ENCODE measurements around the gene TMEM123.
"Not testable (repeated sequence)": the region's sequence is repeated elsewhere in the genome, so short reads cannot be mapped to it uniquely, and the experiment has no call there.

Gene TMEM123

DNA sequence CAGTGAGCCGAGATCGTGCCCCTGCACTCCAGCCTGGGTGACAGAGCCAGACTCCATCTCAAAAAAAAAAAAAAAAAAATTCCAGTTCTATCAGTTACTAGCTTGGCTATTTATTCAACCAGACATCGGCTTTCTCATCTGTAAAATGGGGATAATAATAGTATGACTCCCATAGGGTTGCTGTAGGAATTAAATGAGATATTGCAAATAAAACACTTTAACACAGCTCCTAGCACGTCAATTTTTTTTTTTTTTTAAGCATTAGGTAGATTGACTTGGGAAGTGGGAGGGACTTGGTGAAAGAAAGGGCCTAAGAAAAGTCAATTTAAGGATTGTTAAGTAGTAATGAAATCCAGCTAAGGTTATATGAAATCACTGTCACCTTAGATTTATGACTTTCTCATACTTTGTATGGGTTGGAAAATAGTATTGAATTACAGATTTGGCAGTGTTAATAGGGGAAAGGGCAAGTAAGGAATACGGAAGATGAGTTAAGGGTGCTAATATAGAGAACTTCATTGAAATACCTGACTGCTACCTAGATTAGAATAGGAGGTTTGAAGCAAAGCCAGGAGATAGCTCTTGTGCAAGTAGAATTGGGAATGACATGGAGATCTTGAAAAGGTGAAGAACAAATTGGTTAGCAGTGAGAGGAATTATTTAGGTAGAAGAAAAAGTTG is 76.7 kb downstream of the TMEM123 start:
- Histone ChIP-seq H3K27ac (ENCODE audit: low read length) (no peak overlapping the region), H4K20me1 (ENCODE audit: insufficient read depth, low read length) (no peaks in the 10 kb centered on the region), H3K9me3 (ENCODE audit: insufficient read depth, low read length, severe bottlenecking) (no peaks in the 10 kb centered on the region), H2AFZ (ENCODE audit: low read depth, low read length) (no peak overlapping the region), H3K9ac (ENCODE audit: low read depth, low read length) (no peak overlapping the region), H3K79me2 (ENCODE audit: insufficient read depth, low read length) (peaks cover 10% of the 10 kb centered on the region; the same call in 1 of the 2 replicates), H3K4me2 (ENCODE audit: insufficient read depth, low read length) (no peak overlapping the region), H3K4me3 (ENCODE audit: low read depth in 1 of 2, low read length in 2 of 2) (no peak overlapping the region), H3K27me3 (ENCODE audit: insufficient read depth, low read length, poor library complexity) (no peaks in the 10 kb centered on the region), H3K36me3 (ENCODE audit: insufficient read depth, low read length) (peaks cover 43% of the 10 kb centered on the region), H3K4me1 (ENCODE audit: insufficient read depth, low read length) (no peaks in the 10 kb centered on the region)
- no peak for DNase-seq
- no peak for TF ChIP-seq CTCF (IDR thresholded peaks at IDR 0.05; ENCODE audit: borderline replicate concordance, extremely low read depth, low read length, poor library complexity, severe bottlenecking)
- TF ChIP-seq EZH2 (IDR thresholded peaks at IDR 0.05; ENCODE audit: borderline replicate concordance, low read depth, low read length, severe bottlenecking) = no peak
- ATAC-seq (ENCODE audit: insufficient read depth, low read depth) = no peak

DNA sequence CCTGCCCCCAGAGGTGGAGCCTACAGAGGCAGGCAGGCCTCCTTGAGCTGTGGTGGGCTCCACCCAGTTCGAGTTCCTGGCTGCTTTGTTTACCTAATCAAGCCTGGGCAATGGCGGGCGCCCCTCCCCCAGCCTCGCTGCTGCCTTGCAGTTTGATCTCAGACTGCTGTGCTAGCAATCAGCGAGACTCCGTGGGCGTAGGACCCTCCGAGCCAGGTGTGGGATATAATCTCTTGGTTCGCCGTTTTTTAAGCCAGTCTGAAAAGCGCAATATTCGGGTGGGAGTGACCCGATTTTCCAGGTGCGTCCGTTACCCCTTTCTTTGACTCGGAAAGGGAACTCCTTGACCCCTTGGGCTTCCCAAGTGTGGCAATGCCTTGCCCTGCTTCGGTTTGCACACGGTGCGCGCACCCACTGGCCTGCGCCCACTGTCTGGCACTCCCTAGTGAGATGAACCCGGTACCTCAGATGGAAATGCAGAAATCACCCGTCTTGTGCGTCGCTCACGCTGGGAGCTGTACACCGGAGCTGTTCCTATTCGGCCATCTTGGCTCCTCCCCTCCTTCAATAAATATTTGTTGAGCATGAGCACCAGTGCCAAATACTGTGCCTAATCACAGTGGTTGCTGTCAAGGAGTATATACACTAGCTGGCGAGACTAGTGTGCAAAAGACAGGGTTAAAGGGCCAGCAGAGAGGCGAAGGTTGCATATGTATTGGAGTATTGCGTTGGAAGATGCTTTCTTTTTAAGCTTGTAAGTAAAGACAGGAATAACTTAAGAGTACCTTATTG is 77.7 kb downstream of the TMEM123 start:
- not testable (repeated sequence) for H3K4me2 ChIP-seq (ENCODE audit: insufficient read depth, low read length); DNase-seq; H4K20me1 ChIP-seq (ENCODE audit: insufficient read depth, low read length); H2AFZ ChIP-seq (ENCODE audit: low read depth, low read length); H3K27me3 ChIP-seq (ENCODE audit: insufficient read depth, low read length, poor library complexity); H3K4me1 ChIP-seq (ENCODE audit: insufficient read depth, low read length); ATAC-seq (ENCODE audit: insufficient read depth, low read depth); H3K9ac ChIP-seq (ENCODE audit: low read depth, low read length); H3K4me3 ChIP-seq (ENCODE audit: low read depth in 1 of 2, low read length in 2 of 2); H3K27ac ChIP-seq (ENCODE audit: low read length); H3K9me3 ChIP-seq (ENCODE audit: insufficient read depth, low read length, severe bottlenecking)
- Histone ChIP-seq H3K79me2 (ENCODE audit: insufficient read depth, low read length) (peaks cover 10% of the 10 kb centered on the region; the same call in 1 of the 2 replicates), H3K36me3 (ENCODE audit: insufficient read depth, low read length) (peaks cover 33% of the 10 kb centered on the region)

DNA sequence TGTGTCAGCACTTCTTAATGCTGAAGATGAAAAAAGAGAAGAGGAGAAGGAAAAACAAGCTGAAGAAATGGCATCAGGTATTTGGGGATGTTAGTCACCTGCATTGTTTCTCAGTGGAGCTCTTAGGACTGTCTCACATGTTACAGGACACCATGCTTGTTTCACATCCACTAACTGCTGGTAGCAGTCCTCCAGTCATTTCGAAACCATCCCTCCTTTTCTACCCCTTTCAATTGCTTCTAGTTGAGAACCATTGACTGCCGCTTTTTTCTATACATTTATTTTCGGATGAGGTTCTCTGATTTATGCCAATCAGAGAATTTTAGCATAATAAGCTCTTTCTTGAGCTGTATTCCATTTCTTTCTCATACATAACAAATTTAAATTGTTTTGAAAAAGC is 84.1 kb downstream of the TMEM123 start:
- Histone ChIP-seq H4K20me1 (ENCODE audit: insufficient read depth, low read length) (no peaks in the 10 kb centered on the region), H3K27me3 (ENCODE audit: insufficient read depth, low read length, poor library complexity) (no peaks in the 10 kb centered on the region), H3K36me3 (ENCODE audit: insufficient read depth, low read length) (peaks cover 44% of the 10 kb centered on the region), H3K9me3 (ENCODE audit: insufficient read depth, low read length, severe bottlenecking) (no peaks in the 10 kb centered on the region), H3K4me1 (ENCODE audit: insufficient read depth, low read length) (no peaks in the 10 kb centered on the region), H2AFZ (ENCODE audit: low read depth, low read length) (no peak overlapping the region), H3K9ac (ENCODE audit: low read depth, low read length) (no peak overlapping the region), H3K4me2 (ENCODE audit: insufficient read depth, low read length) (no peak overlapping the region), H3K79me2 (ENCODE audit: insufficient read depth, low read length) (no peaks in the 10 kb centered on the region), H3K27ac (ENCODE audit: low read length) (no peak overlapping the region), H3K4me3 (ENCODE audit: low read depth in 1 of 2, low read length in 2 of 2) (no peak overlapping the region)
- DNase-seq = no peak
- ATAC-seq (ENCODE audit: insufficient read depth, low read depth) = no peak
- TF ChIP-seq CTCF (IDR thresholded peaks at IDR 0.05; ENCODE audit: borderline replicate concordance, extremely low read depth, low read length, poor library complexity, severe bottlenecking) = no peak

- Histone ChIP-seq H3K9me3 (ENCODE audit: insufficient read depth, low read length, severe bottlenecking) (no peaks in the 10 kb centered on the region), H3K27me3 (ENCODE audit: insufficient read depth, low read length, poor library complexity) (no peaks in the 10 kb centered on the region), H3K4me1 (ENCODE audit: insufficient read depth, low read length) (peaks cover 9% of the 10 kb centered on the region), H3K9ac (ENCODE audit: low read depth, low read length) (no peak overlapping the region), H3K4me3 (ENCODE audit: low read depth in 1 of 2, low read length in 2 of 2) (no peak overlapping the region), H3K27ac (ENCODE audit: low read length) (no peak overlapping the region), H3K36me3 (ENCODE audit: insufficient read depth, low read length) (peaks cover 49% of the 10 kb centered on the region), H4K20me1 (ENCODE audit: insufficient read depth, low read length) (no peaks in the 10 kb centered on the region), H3K4me2 (ENCODE audit: insufficient read depth, low read length) (no peak overlapping the region), H2AFZ (ENCODE audit: low read depth, low read length) (no peak overlapping the region), H3K79me2 (ENCODE audit: insufficient read depth, low read length) (no peaks in the 10 kb centered on the region)
- peak; percentile 58; the same call in 2 of the 3 replicates for ATAC-seq (ENCODE audit: insufficient read depth, low read depth)
- TF ChIP-seq CTCF (IDR thresholded peaks at IDR 0.05; ENCODE audit: borderline replicate concordance, extremely low read depth, low read length, poor library complexity, severe bottlenecking) (peak; percentile 45), EZH2 (IDR thresholded peaks at IDR 0.05; ENCODE audit: borderline replicate concordance, low read depth, low read length, severe bottlenecking) (no peak)
- no peak for DNase-seq
These were observed 85.2 kb downstream of the TMEM123 start for GRCh38 chr11:102367364-102367763.

Data from DND-41 (cell line).